BJ (cell line): ENCODE results near the gene ADAD1. TPM values are rescaled to one million over a fixed set of nuclear protein-coding genes. Genes with fewer than 3 reads are reported as not detected.

ENCODE experiments used
- CTCF ChIA-PET: fragments of 350-600 bp; formaldehyde crosslinking; extraction: SDS; loops from one replicate; lab custom pipeline; 2021; ENCODE audit warnings: antibody characterized with exemption, inconsistent platforms; lab: Yijun Ruan, JAX
- POLR2A ChIA-PET: fragments of 300-600 bp; sonication (Branson Sonifier 250); formaldehyde crosslinking; extraction: SDS; loops from one replicate; lab custom pipeline; 2021; ENCODE audit warnings: antibody characterized with exemption; lab: Charles Lee
- DNase-seq: peaks from one replicate; pipeline ENCODE4 v3.0.0-alpha.2; 2011; ENCODE audit warnings: low read depth
- H3K27me3 ChIP-seq: 2 replicates; pipeline ENCODE4 v1.6.0; 2011; ENCODE audit warnings: low read length; ENCODE audit not compliant: control insufficient read depth, insufficient read depth
- H3K36me3 ChIP-seq: 2 replicates; pipeline ENCODE4 v1.5.1; 2011; ENCODE audit warnings: low read length; ENCODE audit not compliant: control insufficient read depth, insufficient read depth
- H3K4me3 ChIP-seq: 2 replicates; pipeline ENCODE4 v1.5.1; 2011; ENCODE audit warnings: low read depth, mild to moderate bottlenecking, control low read depth, low read length
- CTCF ChIP-seq: IDR thresholded peaks from 2 replicates; pipeline ENCODE4 v1.5.1; 2011; ENCODE audit warnings: low read depth, mild to moderate bottlenecking, control low read depth, inconsistent platforms, low read length, moderate library complexity; ENCODE audit not compliant: insufficient read depth
- polyA plus RNA-seq: library from polyadenylated mRNA; depleted of rRNA; stranded (reverse); fragments of >200 nt; gene quantifications from 2 replicates; pipeline ENCODE4 v1.2.3, GENCODE V29; 2011

The ADAD1 gene
- polyA plus RNA-seq, 1 experiment, result not detected

- POLR2A ChIA-PET, result no interaction called here
- no peak for TF ChIP-seq CTCF
- no peak for DNase-seq
- H3K36me3 ChIP-seq, result no peaks in the 10 kb centered on the region
- no peaks in the 10 kb centered on the region for H3K27me3 ChIP-seq
- H3K4me3 ChIP-seq, result no peak overlapping the region
- CTCF ChIA-PET, result interaction anchor here (0.7 kb wide), 1 partner anchor 9 kb away, joined by 3 read pairs; no protein-coding TSS in a partner anchor
These were observed 25.1 kb downstream of the ADAD1 start for GRCh38 chr4:122403861-122404260.

- DNase-seq, result peak; percentile 1
- no peak overlapping the region for H3K4me3 ChIP-seq
- H3K36me3 ChIP-seq, result no peaks in the 10 kb centered on the region
- TF ChIP-seq CTCF, result no peak
- ChIA-PET CTCF (interaction anchor here (1.0 kb wide), 1 partner anchor 9 kb away, joined by 3 read pairs; no protein-coding TSS in a partner anchor), POLR2A (no interaction called here)
- H3K27me3 ChIP-seq, result no peaks in the 10 kb centered on the region
These were observed 33.7 kb downstream of the ADAD1 start for GRCh38 chr4:122412547-122412946.

- ChIA-PET POLR2A (no interaction called here), CTCF (no interaction called here)
- H3K4me3 ChIP-seq, result no peak overlapping the region
- H3K27me3 ChIP-seq, result no peaks in the 10 kb centered on the region
- no peak for DNase-seq
- no peak for TF ChIP-seq CTCF
- H3K36me3 ChIP-seq, result no peaks in the 10 kb centered on the region
These were observed 44.4 kb downstream of the ADAD1 start for GRCh38 chr4:122423246-122423645.

- no peaks in the 10 kb centered on the region for H3K36me3 ChIP-seq
- TF ChIP-seq CTCF, result no peak
- DNase-seq, result no peak
- ChIA-PET POLR2A (interaction anchor here (0.5 kb wide), 1 partner anchor 14 kb away, joined by 11 read pairs; no protein-coding TSS in a partner anchor), CTCF (no interaction called here)
- H3K4me3 ChIP-seq, result no peak overlapping the region
- H3K27me3 ChIP-seq, result no peaks in the 10 kb centered on the region
These were observed 52.5 kb downstream of the ADAD1 start for GRCh38 chr4:122431351-122431750.

GRCh38 chr4:122434285-122434684 is 55.5 kb downstream of the ADAD1 start:
- TF ChIP-seq CTCF, result no peak
- POLR2A ChIA-PET, result no interaction called here

More at GRCh38 chr4:122434285-122434684, 55.5 kb downstream of the ADAD1 start:
- H3K4me3 ChIP-seq, result no peak overlapping the region
- DNase-seq, result no peak
- CTCF ChIA-PET, result interaction anchor here (1.1 kb wide), 1 partner anchor 86 kb away, joined by 3 read pairs; no protein-coding TSS in a partner anchor
- no peaks in the 10 kb centered on the region for H3K27me3 ChIP-seq
- no peaks in the 10 kb centered on the region for H3K36me3 ChIP-seq
